D721Med (cell line): ENCODE measurements around the gene U2AF1L4.
"Not testable (repeated sequence)": the region's sequence is repeated elsewhere in the genome, so short reads cannot be mapped to it uniquely, and the experiment has no call there.

Source experiments
- DNase-seq: peaks from one replicate; pipeline ENCODE4 v3.0.0; 2011; ENCODE audit warnings: low spot score; ENCODE audit not compliant: insufficient read length
- FAIRE-seq: peaks from 2 replicates; lab custom pipeline; 2011; peaks lifted over from hg19 to GRCh38; lab: Jason Lieb, UNC
- CTCF ChIP-seq: IDR thresholded peaks from 2 replicates; pipeline ENCODE4 v1.5.1; 2012; ENCODE audit warnings: mild to moderate bottlenecking, control low read depth; ENCODE audit not compliant: insufficient read depth; ENCODE audit errors: missing control alignments

The U2AF1L4 gene

GRCh38 chr19:35725216-35725861, 19.9 kb downstream of the U2AF1L4 start:
- no peak for FAIRE-seq
- no peak for TF ChIP-seq CTCF
- no peak for DNase-seq

GRCh38 chr19:35724560-35724959, 20.7 kb downstream of the U2AF1L4 start:
- FAIRE-seq (no peak), DNase-seq (no peak)
- TF ChIP-seq CTCF, result no peak

- FAIRE-seq, DNase-seq: not testable (repeated sequence)
Measured at GRCh38 chr19:35724132-35724531, 21.1 kb downstream of the U2AF1L4 start.

GRCh38 chr19:35723671-35724070, 21.5 kb downstream of the U2AF1L4 start:
- TF ChIP-seq CTCF, result no peak
- DNase-seq (no peak), FAIRE-seq (no peak)

- DNase-seq, result no peak
- TF ChIP-seq CTCF, result no peak
- no peak for FAIRE-seq
Measured at GRCh38 chr19:35722897-35723296, 22.3 kb downstream of the U2AF1L4 start.

- TF ChIP-seq CTCF, result no peak
Measured at GRCh38 chr19:35722461-35722860, 22.8 kb downstream of the U2AF1L4 start.

GRCh38 chr19:35721374-35721773, 23.8 kb downstream of the U2AF1L4 start:
- no peak for FAIRE-seq

More at GRCh38 chr19:35722461-35722860, 22.8 kb downstream of the U2AF1L4 start:
- FAIRE-seq, result no peak
- DNase-seq, result no peak

More at GRCh38 chr19:35721374-35721773, 23.8 kb downstream of the U2AF1L4 start:
- no peak for TF ChIP-seq CTCF
- DNase-seq, result no peak
